ENCODE results near the gene ZNF782.

GRCh38 chr9:96782235-96782634 is 72.1 kb downstream of the ZNF782 start:
- TF ChIP-seq EZH2 (IDR thresholded peaks at IDR 0.05), result no peak
- TF ChIP-seq POLR2AphosphoS5 (IDR thresholded peaks at IDR 0.05; ENCODE audit: borderline replicate concordance, low read depth, low read length), result no peak
